ENCODE measurements around the gene SRSF12. TPM values are rescaled to one million over a fixed set of nuclear protein-coding genes. Genes with fewer than 3 reads are reported as not detected.

The SRSF12 gene
- total and polyA plus RNA-seq, 2 donors (not counting 3 experiments of a cell fraction or from before 2014, with no cell fraction given): 0.07 to 0.18 TPM

GRCh38 chr6:89067796-89068195 is 50.1 kb downstream of the SRSF12 start:
- Histone ChIP-seq H3K9me1 (replicated peaks; ENCODE audit: control insufficient read depth, extremely low read depth, insufficient read depth, low read length) (no peaks in the 10 kb centered on the region), H3K4me1 (ENCODE audit: control insufficient read depth, extremely low read depth, insufficient read depth, low read length) (no peaks in the 10 kb centered on the region), H3K4me2 (ENCODE audit: insufficient read depth, low read length) (no peak overlapping the region), H3K4me3 (replicated peaks in 1 of 3; ENCODE audit: insufficient read depth in 1 of 3, low read depth in 1 of 3, low read length in 3 of 3) (no peak overlapping the region), H3K9me3 (replicated peaks; ENCODE audit: control insufficient read depth, insufficient read depth, low read length) (no peaks in the 10 kb centered on the region), H4K20me1 (replicated peaks; ENCODE audit: control insufficient read depth, extremely low read depth, insufficient read depth, low read length) (no peaks in the 10 kb centered on the region), H3K27ac (ENCODE audit: insufficient read depth, low read depth, low read length) (no peak overlapping the region), H3K36me3 (ENCODE audit: control insufficient read depth in 2 of 2, extremely low read depth in 1 of 2, insufficient read depth in 2 of 2, low read length in 2 of 2) (no peaks in the 10 kb centered on the region), H3K27me3 (ENCODE audit: control insufficient read depth in 2 of 2, insufficient read depth in 2 of 2, low read length in 2 of 2) (peaks cover 4 to 11% of the 10 kb centered on the region in 2 experiments), H3K79me2 (ENCODE audit: control insufficient read depth, insufficient read depth, low read length) (no peaks in the 10 kb centered on the region), H3K9ac (replicated peaks; ENCODE audit: extremely low read depth, insufficient read depth, low read length) (no peak overlapping the region), H2AFZ (ENCODE audit: low read depth, low read length) (no peak overlapping the region)
- no peak for TF ChIP-seq POLR2A (IDR thresholded peaks at IDR 0.05; ENCODE audit: low read depth, low read length)
- no peak for TF ChIP-seq GATA2 (IDR thresholded peaks at IDR 0.05; ENCODE audit: insufficient read depth, insufficient read length, low read depth, low read length)
- no peak for TF ChIP-seq MYC (IDR thresholded peaks at IDR 0.05; ENCODE audit: low read depth, low read length)
- no peak for TF ChIP-seq FOS (IDR thresholded peaks at IDR 0.05; ENCODE audit: borderline replicate concordance, insufficient read depth, low read length)
- TF ChIP-seq MAX (IDR thresholded peaks at IDR 0.05; ENCODE audit: insufficient read depth, insufficient read length): no peak
- TF ChIP-seq CTCF (IDR thresholded peaks at IDR 0.05; ENCODE audit: extremely low read depth in 1 of 2, insufficient read depth in 1 of 2, low read depth in 1 of 2, low read length in 2 of 2): no peak
- no peak for TF ChIP-seq POLR2AphosphoS5 (IDR thresholded peaks at IDR 0.05; ENCODE audit: insufficient read depth, low read depth, low read length)
- TF ChIP-seq EZH2 (IDR thresholded peaks at IDR 0.05; ENCODE audit: borderline replicate concordance, low read depth, low read length, severe bottlenecking): no peak
- no peak for TF ChIP-seq JUN (IDR thresholded peaks at IDR 0.05; ENCODE audit: borderline replicate concordance, insufficient read depth, insufficient read length, low read depth)
- dilution Hi-C loops (cut with MboI; ENCODE audit: extremely low pct_ligation_motif_present, low sequenced_read_pairs) (no loop called here), intact Hi-C loops (cut with micrococcal nuclease) (no loop called here)
- POLR2A ChIA-PET: no interaction called here
- BruUV-seq (replicated peaks): no TSS peak
- no peak for DNase-seq (ENCODE audit: low read depth, low spot score)
- CTCF ChIA-PET: interaction anchor here (1.9 to 2.2 kb wide), 2 partner anchors 11 to 85 kb away, joined by 5 to 10 read pairs; no protein-coding TSS in a partner anchor
- no peak for FAIRE-seq

All from endothelial cell of umbilical vein (primary cell).